Keratinocyte (primary cell): ENCODE results near the gene CIRBP. TPM values are rescaled to one million over a fixed set of nuclear protein-coding genes. Genes with fewer than 3 reads are reported as not detected.
"Not testable (repeated sequence)": the region's sequence is repeated elsewhere in the genome, so short reads cannot be mapped to it uniquely, and the experiment has no call there.

Source experiments
- DNase-seq: peaks from one replicate; pipeline ENCODE4 v3.0.0-alpha.2; 2011; ENCODE audit warnings: low read depth, missing footprints, low spot score
- FAIRE-seq: peaks from 2 replicates; lab custom pipeline; 2011; peaks lifted over from hg19 to GRCh38; lab: Jason Lieb, UNC
- H2AFZ ChIP-seq: 2 replicates; pipeline ENCODE4 v1.6.0; 2012; ENCODE audit warnings: low read length, control low read depth, inconsistent platforms; ENCODE audit not compliant: control insufficient read depth
- H3K27ac ChIP-seq: 2 replicates; pipeline ENCODE4 v1.5.1; 2011; ENCODE audit warnings: low read length; ENCODE audit not compliant: control insufficient read depth, insufficient read depth
- H3K27me3 ChIP-seq: 3 replicates; pipeline ENCODE4 v1.6.0; 2011; ENCODE audit warnings: low read length; ENCODE audit not compliant: control insufficient read depth, insufficient read depth; ENCODE audit errors: extremely low read depth
- H3K36me3 ChIP-seq, 2 experiments: 2 replicates in 1 of 2; 3 replicates in 1 of 2; pipeline ENCODE4 v1.5.1; 2011; ENCODE audit warnings: low read length in 2 of 2, mild to moderate bottlenecking in 1 of 2; ENCODE audit not compliant: control insufficient read depth in 2 of 2, insufficient read depth in 2 of 2; ENCODE audit errors: extremely low read depth in 1 of 2
- H3K4me1 ChIP-seq: 3 replicates; pipeline ENCODE4 v1.5.1; 2011; ENCODE audit warnings: low read length; ENCODE audit not compliant: control insufficient read depth, insufficient read depth; ENCODE audit errors: extremely low read depth
- H3K4me2 ChIP-seq: 3 replicates; pipeline ENCODE4 v1.6.0; 2011; ENCODE audit warnings: low read depth, low read length; ENCODE audit not compliant: control insufficient read depth, insufficient read depth; ENCODE audit errors: extremely low read depth
- H3K4me3 ChIP-seq, 3 experiments: fragments of 200-600 bp in 1 of 3; sonication (generic) in 1 of 3; 2 replicates in 2 of 3; 3 replicates in 1 of 3; pipeline ENCODE4 v1.5.1; 2011 to 2016; ENCODE audit warnings: low read length in 3 of 3, mild to moderate bottlenecking in 3 of 3, control low read depth in 2 of 3, inconsistent platforms in 1 of 3, low read depth in 1 of 3, mixed read lengths in 1 of 3, mixed run types in 1 of 3, moderate library complexity in 1 of 3; ENCODE audit not compliant: control insufficient read depth in 2 of 3, insufficient read depth in 2 of 3; ENCODE audit errors: extremely low read depth in 1 of 3
- H3K79me2 ChIP-seq: 2 replicates; pipeline ENCODE4 v1.6.0; 2012; ENCODE audit warnings: low read length; ENCODE audit not compliant: control insufficient read depth, insufficient read depth
- H3K9ac ChIP-seq: 3 replicates; pipeline ENCODE4 v1.6.0; 2011; ENCODE audit warnings: low read length; ENCODE audit not compliant: control insufficient read depth, insufficient read depth; ENCODE audit errors: extremely low read depth
- H3K9me1 ChIP-seq: 3 replicates; pipeline ENCODE4 v1.6.0; 2011; ENCODE audit warnings: low read length; ENCODE audit not compliant: control insufficient read depth, insufficient read depth; ENCODE audit errors: extremely low read depth
- H3K9me3 ChIP-seq: 2 replicates; pipeline ENCODE4 v1.5.1; 2012; ENCODE audit warnings: low read depth, low read length; ENCODE audit not compliant: control insufficient read depth
- H4K20me1 ChIP-seq: 3 replicates; pipeline ENCODE4 v1.6.0; 2011; ENCODE audit warnings: low read length; ENCODE audit not compliant: control insufficient read depth, insufficient read depth; ENCODE audit errors: extremely low read depth
- CTCF ChIP-seq, 3 experiments: IDR thresholded peaks in 1 of 3; conservative IDR thresholded peaks in 1 of 3; optimal IDR thresholded peaks in 1 of 3; 2 replicates in 2 of 3; 3 replicates in 1 of 3; pipeline versions ENCODE3 to v1.5.1; 2011; ENCODE audit warnings: low read length in 3 of 3, mild to moderate bottlenecking in 3 of 3, moderate library complexity in 2 of 3, control low read depth in 1 of 3, inconsistent platforms in 1 of 3; ENCODE audit not compliant: insufficient read depth in 2 of 3; ENCODE audit errors: extremely low read depth in 1 of 3
- EZH2 ChIP-seq: IDR thresholded peaks from one replicate; pipeline ENCODE4 v1.6.1; 2012; ENCODE audit warnings: inconsistent platforms, mild to moderate bottlenecking, low read length, moderate library complexity
- dilution Hi-C: fragments of 300-500 bp; cut with MboI; formaldehyde crosslinking; loops from one replicate; pipeline ENCODE4 v1.7.0; 2020; ENCODE audit warnings: low sequenced_read_pairs; ENCODE audit not compliant: extremely low pct_ligation_motif_present
- polyA plus RNA-seq, 5 experiments: library from polyadenylated mRNA; depleted of rRNA in 3 of 5; stranded (reverse) in 3 of 5; stranded (forward) in 1 of 5; unstranded in 1 of 5; fragments of >200 nt; gene quantifications; 1 replicate in 1 of 5; 2 replicates in 3 of 5; 3 replicates in 1 of 5; pipeline versions ENCODE4 v1.2.1 to v1.2.3, GENCODE V29; 2011 to 2012; ENCODE audit warnings: missing spikeins in 2 of 5, low read depth in 1 of 5, low replicate concordance in 1 of 5

CIRBP gene
- polyA plus RNA-seq, 1 donor (not counting 4 experiments of a cell fraction or from before 2014, with no cell fraction given) = 113 TPM

- Histone ChIP-seq H2AFZ (no peak overlapping the region), H3K27me3 (peaks cover 34% of the 10 kb centered on the region), H4K20me1 (no peaks in the 10 kb centered on the region), H3K9ac (no peak overlapping the region), H3K9me3 (no peaks in the 10 kb centered on the region), H3K36me3 (no peaks in the 10 kb centered on the region), H3K27ac (no peak overlapping the region), H3K4me2 (no peak overlapping the region), H3K9me1 (no peaks in the 10 kb centered on the region), H3K79me2 (no peaks in the 10 kb centered on the region), H3K4me1 (peaks cover 7% of the 10 kb centered on the region), H3K4me3 (no peak overlapping the region)
- FAIRE-seq (no peak), DNase-seq (no peak)
- TF ChIP-seq CTCF (optimal IDR thresholded peaks at IDR 0.05 in 1 of 3, IDR thresholded peaks at IDR 0.05 in 1 of 3, conservative IDR thresholded peaks at IDR 0.05 in 1 of 3; ENCODE audit: extremely low read depth in 1 of 3, insufficient read depth in 2 of 3, low read length in 3 of 3) (no peak), EZH2 (no peak)
- dilution Hi-C loops = no loop called here
Observed at GRCh38 chr19:1318678-1319471, 49.7 kb downstream of the CIRBP start.

GRCh38 chr19:1320282-1320650 is 51.1 kb downstream of the CIRBP start:
- dilution Hi-C loops, FAIRE-seq, H2AFZ ChIP-seq, H3K9me3 ChIP-seq, H3K36me3 ChIP-seq, H3K9me1 ChIP-seq, H3K27ac ChIP-seq, H3K4me2 ChIP-seq, H3K79me2 ChIP-seq, H3K9ac ChIP-seq, H3K4me3 ChIP-seq, H4K20me1 ChIP-seq, DNase-seq, H3K4me1 ChIP-seq: not testable (repeated sequence)
- H3K27me3 ChIP-seq = peaks cover 40% of the 10 kb centered on the region
